H9 (cell line): Measurements from ENCODE around the gene MCEE. TPM values are rescaled to one million over a fixed set of nuclear protein-coding genes. Genes with fewer than 3 reads are reported as not detected.
A peak's percentile ranks its signal among the peaks of the same experiment; 100 is the strongest.

Experiments used
- DNase-seq: peaks from one replicate; pipeline ENCODE4 v3.0.0-alpha.2; 2017
- H2AFZ ChIP-seq: one replicate; pipeline ENCODE4 v1.6.1; 2013; ENCODE audit warnings: mild to moderate bottlenecking, low read length, control low read depth, moderate library complexity
- H2AK5ac ChIP-seq: 2 replicates; pipeline ENCODE4 v1.6.1; 2013; ENCODE audit warnings: low read length, control low read depth, mixed read lengths; ENCODE audit not compliant: insufficient read length
- H2BK120ac ChIP-seq: one replicate; pipeline ENCODE4 v1.6.1; 2013; ENCODE audit warnings: low read depth, mild to moderate bottlenecking, low read length, control low read depth, inconsistent platforms; ENCODE audit not compliant: poor library complexity, severe bottlenecking
- H2BK12ac ChIP-seq: 2 replicates; pipeline ENCODE4 v1.6.1; 2013; ENCODE audit warnings: low read length, control low read depth, mixed read lengths, low read depth; ENCODE audit not compliant: insufficient read length
- H2BK15ac ChIP-seq: 2 replicates; pipeline ENCODE4 v1.6.1; 2013; ENCODE audit warnings: low read depth, low read length, control low read depth
- H2BK20ac ChIP-seq: one replicate; pipeline ENCODE4 v1.6.1; 2013; ENCODE audit warnings: low read depth, mild to moderate bottlenecking, low read length, control low read depth, inconsistent platforms; ENCODE audit not compliant: poor library complexity, severe bottlenecking
- H2BK5ac ChIP-seq: 2 replicates; pipeline ENCODE4 v1.6.1; 2013; ENCODE audit warnings: low read length, control low read depth, mixed read lengths; ENCODE audit not compliant: insufficient read length
- H3K14ac ChIP-seq: 2 replicates; pipeline ENCODE4 v1.6.1; 2013; ENCODE audit warnings: low read length, control low read depth; ENCODE audit not compliant: insufficient read depth
- H3K18ac ChIP-seq: 2 replicates; pipeline ENCODE4 v1.6.1; 2013; ENCODE audit warnings: low read depth, mild to moderate bottlenecking, mixed read lengths, low read length, control low read depth; ENCODE audit not compliant: insufficient read length
- H3K23ac ChIP-seq: 2 replicates; pipeline ENCODE4 v1.6.1; 2013; ENCODE audit warnings: low read length, control low read depth, mixed read lengths, low read depth; ENCODE audit not compliant: insufficient read length
- H3K23me2 ChIP-seq: 2 replicates; pipeline ENCODE4 v1.6.1; 2013; ENCODE audit warnings: low read depth, mild to moderate bottlenecking, mixed read lengths, low read length, control low read depth; ENCODE audit not compliant: insufficient read length, poor library complexity, severe bottlenecking
- H3K27ac ChIP-seq: 2 replicates; pipeline ENCODE4 v1.5.1; 2013; ENCODE audit warnings: low read length, control low read depth, mixed read lengths, low read depth; ENCODE audit not compliant: insufficient read length
- H3K27me3 ChIP-seq: 2 replicates; pipeline ENCODE4 v1.6.1; 2013; ENCODE audit warnings: low read length, control low read depth, inconsistent platforms; ENCODE audit not compliant: insufficient read depth
- H3K4ac ChIP-seq: 2 replicates; pipeline ENCODE4 v1.6.1; 2013; ENCODE audit warnings: low read depth, mild to moderate bottlenecking, control low read depth, inconsistent platforms, low read length, moderate library complexity
- H3K4me1 ChIP-seq: 2 replicates; pipeline ENCODE4 v1.6.1; 2013; ENCODE audit warnings: low read length, control low read depth, inconsistent platforms; ENCODE audit not compliant: insufficient read depth
- H3K4me2 ChIP-seq: 2 replicates; pipeline ENCODE4 v1.6.1; 2013; ENCODE audit warnings: low read length, control low read depth, mixed read lengths; ENCODE audit not compliant: insufficient read length, insufficient read depth
- H3K56ac ChIP-seq: 2 replicates; pipeline ENCODE4 v1.6.1; 2013; ENCODE audit warnings: low read depth, mild to moderate bottlenecking, mixed read lengths, low read length, control low read depth; ENCODE audit not compliant: insufficient read length
- H3K79me1 ChIP-seq: 2 replicates; pipeline ENCODE4 v1.6.1; 2013; ENCODE audit warnings: low read depth, mild to moderate bottlenecking, moderate library complexity, low read length, control low read depth, inconsistent platforms; ENCODE audit not compliant: insufficient read depth, poor library complexity, severe bottlenecking
- H3K79me2 ChIP-seq: 2 replicates; pipeline ENCODE4 v1.6.1; 2013; ENCODE audit warnings: low read length, control low read depth, inconsistent platforms; ENCODE audit not compliant: insufficient read depth
- H3K9ac ChIP-seq: 2 replicates; pipeline ENCODE4 v1.6.1; 2013; ENCODE audit warnings: low read length, control low read depth, mixed read lengths; ENCODE audit not compliant: insufficient read length; ENCODE audit errors: extremely low read depth
- H3K9me3 ChIP-seq: one replicate; pipeline ENCODE4 v1.6.1; 2013; ENCODE audit warnings: low read depth, low read length, inconsistent platforms; ENCODE audit not compliant: control insufficient read depth
- H3T11ph ChIP-seq: one replicate; pipeline ENCODE4 v1.6.1; 2013; ENCODE audit warnings: mild to moderate bottlenecking, low read length, control low read depth, inconsistent platforms
- H4K20me1 ChIP-seq: one replicate; pipeline ENCODE4 v1.6.1; 2013; ENCODE audit not compliant: control insufficient read depth, insufficient read length, insufficient read depth
- H4K5ac ChIP-seq: 2 replicates; pipeline ENCODE4 v1.6.1; 2013; ENCODE audit warnings: low read depth, mild to moderate bottlenecking, mixed read lengths, low read length, control low read depth; ENCODE audit not compliant: insufficient read length
- H4K8ac ChIP-seq: replicated peaks from 2 replicates; pipeline ENCODE4 v1.6.1; 2013; ENCODE audit warnings: low read length, control low read depth, mixed read lengths, low read depth; ENCODE audit not compliant: insufficient read length
- H4K91ac ChIP-seq: 2 replicates; pipeline ENCODE4 v1.6.1; 2013; ENCODE audit warnings: low read depth, mild to moderate bottlenecking, moderate library complexity, mixed read lengths, low read length, control low read depth; ENCODE audit not compliant: insufficient read length
- H3K27ac Mint-ChIP-seq, 3 experiments: 2 replicates in 2 of 3; 3 replicates in 1 of 3; pipeline ENCODE4 v1.8.0; 2020 to 2021; ENCODE audit warnings: mixed read lengths in 3 of 3, mild to moderate bottlenecking in 1 of 3, moderate library complexity in 1 of 3
- H3K27me3 Mint-ChIP-seq: 2 replicates; pipeline ENCODE4 v1.8.0; 2021; ENCODE audit warnings: low read depth, mild to moderate bottlenecking, moderate library complexity, mixed read lengths
- H3K36me3 Mint-ChIP-seq, 3 experiments: 2 replicates in 2 of 3; 3 replicates in 1 of 3; pipeline ENCODE4 v1.8.0; 2020 to 2021; ENCODE audit warnings: low read depth in 3 of 3, mixed read lengths in 3 of 3; ENCODE audit not compliant: insufficient read depth in 1 of 3
- H3K4me1 Mint-ChIP-seq, 2 experiments: 2 replicates each; pipeline ENCODE4 v1.8.0; 2020; ENCODE audit warnings: mixed read lengths in 2 of 2
- H3K4me3 Mint-ChIP-seq, 2 experiments: 2 replicates in 1 of 2; 3 replicates in 1 of 2; pipeline ENCODE4 v1.8.0; 2020 to 2021; ENCODE audit warnings: mild to moderate bottlenecking in 2 of 2, mixed read lengths in 2 of 2, moderate library complexity in 1 of 2
- H3K9me3 Mint-ChIP-seq, 2 experiments: 2 replicates in 1 of 2; 3 replicates in 1 of 2; pipeline ENCODE4 v1.8.0; 2020; ENCODE audit warnings: mild to moderate bottlenecking in 2 of 2, mixed read lengths in 2 of 2, moderate library complexity in 1 of 2
- CTCF ChIP-seq: fragments of 200-600 bp; sonication (generic); conservative IDR thresholded peaks from 3 replicates; pipeline ENCODE4 v1.8.0; 2021; ENCODE audit warnings: antibody characterized with exemption, mild to moderate bottlenecking
- WGBS: extraction: QIAGEN DNeasy Blood & Tissue Kit; methylation state at CpG from one replicate; pipeline ENCODE4 v1.1.7; 2013; ENCODE audit warnings: missing lambda C conversion rate, low lambda C conversion rate, mixed read lengths; ENCODE audit not compliant: insufficient read length; ENCODE audit errors: extremely low coverage; 5-methylcytosine and 5-hydroxymethylcytosine counted together
- total RNA-seq: library from RNA; stranded (reverse); gene quantifications from 2 replicates; pipeline ENCODE4 v1.2.1, GENCODE V29; 2021

Gene MCEE
- total RNA-seq, 1 experiment from 2014 or later = 12.5 TPM

GRCh38 chr2:71102981-71103681, 26.9 kb downstream of the MCEE start:
- Histone ChIP-seq H2BK20ac (no peak overlapping the region), H3K4me1 (peaks cover 9% of the 10 kb centered on the region; the same call in 1 of the 2 replicates), H2AFZ (no peak overlapping the region), H2AK5ac (no peak overlapping the region), H3K27ac (peak overlapping the region; percentile 69), H4K91ac (no peak overlapping the region), H3K18ac (no peak overlapping the region), H3T11ph (no peak overlapping the region), H3K4ac (no peak overlapping the region), H3K56ac (no peak overlapping the region), H4K5ac (no peak overlapping the region), H3K14ac (no peak overlapping the region; the same call in 1 of the 2 replicates), H3K4me2 (peak overlapping the region; percentile 45), H2BK120ac (no peak overlapping the region), H3K9ac (no peak overlapping the region), H3K27me3 (no peaks in the 10 kb centered on the region), H3K9me3 (no peaks in the 10 kb centered on the region), H4K8ac (no peak overlapping the region), H3K79me1 (no peaks in the 10 kb centered on the region), H3K23ac (no peak overlapping the region), H3K79me2 (no peaks in the 10 kb centered on the region), H2BK5ac (no peak overlapping the region), H2BK15ac (no peak overlapping the region), H3K23me2 (no peaks in the 10 kb centered on the region), H2BK12ac (no peak overlapping the region), H4K20me1 (no peaks in the 10 kb centered on the region)
- H3K4me1 Mint-ChIP-seq = peaks cover 24% of the 10 kb centered on the region in 2 experiments
- DNase-seq = peak; percentile 72
- no peak for TF ChIP-seq CTCF
- no CpG with 5 or more reads among the region's 6 CpGs for WGBS
- H3K36me3 Mint-ChIP-seq = peaks cover 0 to 4% (median 0%) of the 10 kb centered on the region in 3 experiments; a peak in 2 of 7 replicates
- peaks cover 2% of the 10 kb centered on the region; the same call in 1 of the 2 replicates for H3K27me3 Mint-ChIP-seq
- peaks cover 0 to 5% of the 10 kb centered on the region in 2 experiments; a peak in 2 of 5 replicates for H3K9me3 Mint-ChIP-seq
- H3K4me3 Mint-ChIP-seq = peak overlapping the region in 1 of 2 experiments; percentile 17; a peak in 3 of 5 replicates
- H3K27ac Mint-ChIP-seq = peak overlapping the region; percentile 74 to 90 (median 90)
